Endodermal cell (in vitro differentiated cells): ENCODE data around the gene CCNA1. TPM values are rescaled to one million over a fixed set of nuclear protein-coding genes. Genes with fewer than 3 reads are reported as not detected.
A peak's percentile ranks its signal among the peaks of the same experiment; 100 is the strongest.

Source experiments
- DNase-seq: peaks from one replicate; pipeline ENCODE4 v3.0.0-alpha.2; 2017
- H3K27ac ChIP-seq: 2 replicates; pipeline ENCODE4 v1.5.1; 2013; ENCODE audit warnings: mild to moderate bottlenecking, low read depth, low read length, moderate library complexity
- H3K27me3 ChIP-seq: 2 replicates; pipeline ENCODE4 v1.6.1; 2013; ENCODE audit warnings: mild to moderate bottlenecking, low read length, moderate library complexity; ENCODE audit not compliant: insufficient read depth, control insufficient read depth, poor library complexity, severe bottlenecking
- H3K36me3 ChIP-seq: 2 replicates; pipeline ENCODE4 v1.7.0; 2013; ENCODE audit warnings: mild to moderate bottlenecking, low read length, moderate library complexity; ENCODE audit not compliant: control insufficient read depth, insufficient read depth
- H3K4me1 ChIP-seq: one replicate; pipeline ENCODE4 v1.7.0; 2013; ENCODE audit warnings: low read length; ENCODE audit not compliant: control insufficient read depth, insufficient read depth
- H3K4me3 ChIP-seq: 2 replicates; pipeline ENCODE4 v1.5.1; 2013; ENCODE audit warnings: mild to moderate bottlenecking, low read length, moderate library complexity
- H3K9ac ChIP-seq: 2 replicates; pipeline ENCODE4 v1.6.1; 2013; ENCODE audit warnings: mild to moderate bottlenecking, low read length, moderate library complexity; ENCODE audit not compliant: poor library complexity, severe bottlenecking; ENCODE audit errors: extremely low read depth
- H3K9me3 ChIP-seq: 2 replicates; pipeline ENCODE4 v1.6.1; 2013; ENCODE audit warnings: mild to moderate bottlenecking, low read length, moderate library complexity; ENCODE audit not compliant: control insufficient read depth
- H3K27ac Mint-ChIP-seq: 2 replicates; pipeline ENCODE4 v1.8.0; 2020; ENCODE audit warnings: mixed read lengths
- H3K27me3 Mint-ChIP-seq: 2 replicates; pipeline ENCODE4 v1.8.0; 2021; ENCODE audit warnings: mild to moderate bottlenecking, mixed read lengths; ENCODE audit not compliant: insufficient read depth
- H3K36me3 Mint-ChIP-seq: 2 replicates; pipeline ENCODE4 v1.8.0; 2020; ENCODE audit warnings: low read depth, mixed read lengths
- H3K4me1 Mint-ChIP-seq: 2 replicates; pipeline ENCODE4 v1.8.0; 2020; ENCODE audit warnings: mixed read lengths
- H3K4me3 Mint-ChIP-seq: 2 replicates; pipeline ENCODE4 v1.8.0; 2020; ENCODE audit warnings: mild to moderate bottlenecking, moderate library complexity, mixed read lengths
- H3K9me3 Mint-ChIP-seq: 2 replicates; pipeline ENCODE4 v1.8.0; 2020; ENCODE audit warnings: mild to moderate bottlenecking, mixed read lengths
- WGBS, 2 experiments: methylation state at CpG; one replicate each; pipeline versions ENCODE4 v1.1.5 to v1.1.7; 2013; ENCODE audit warnings: missing lambda C conversion rate in 2 of 2, mixed read lengths in 1 of 2; ENCODE audit not compliant: insufficient coverage in 1 of 2, insufficient read length in 1 of 2; 5-methylcytosine and 5-hydroxymethylcytosine counted together
- total RNA-seq, 2 donors: library from RNA; stranded (reverse); fragmentation: NEBNext Ultra II Directional in 1 of 2; extraction: Animal tissue kit (Norgen Biotek cat#: 25700) in 1 of 2; gene quantifications; 2 replicates in 1 of 2; 3 replicates in 1 of 2; pipeline ENCODE4 v1.2.1, GENCODE V29; 2021
- TF ChIP-seq, protein P1 (sequence below): fragments of 200-600 bp; sonication (generic); conservative IDR thresholded peaks from 2 replicates; pipeline ENCODE4 v1.5.0; 2021; ENCODE audit warnings: antibody characterized with exemption, mild to moderate bottlenecking

The CCNA1 gene
- total RNA-seq, 2 donors from 2014 or later = 0.31 TPM; not detected in 1

DNA sequence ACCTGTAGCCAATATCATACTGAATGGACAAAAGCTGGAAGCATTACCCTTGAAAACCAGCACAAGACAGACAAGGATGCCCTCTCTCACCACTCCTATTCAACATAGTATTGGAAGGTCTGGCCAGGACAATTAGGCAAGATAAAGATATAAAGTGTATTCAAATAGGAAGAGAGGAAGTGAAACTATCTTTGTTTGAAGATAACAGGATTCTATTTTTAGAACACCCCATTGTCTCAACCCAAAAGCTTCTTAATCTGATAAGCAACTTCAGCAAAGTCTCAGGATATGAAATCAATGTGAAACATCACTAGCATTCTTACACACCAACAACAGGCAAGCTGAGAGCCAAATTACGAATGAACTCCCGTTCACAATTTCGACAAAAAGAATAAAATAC lies 17.8 kb upstream of the CCNA1 start:
- Mint-ChIP-seq H3K4me1 (peaks cover 12% of the 10 kb centered on the region), H3K36me3 (peaks cover 13% of the 10 kb centered on the region), H3K9me3 (peaks cover 42% of the 10 kb centered on the region), H3K27ac (no peak overlapping the region), H3K4me3 (no peak overlapping the region), H3K27me3 (no peaks in the 10 kb centered on the region)
- TF ChIP-seq, protein P1, sequence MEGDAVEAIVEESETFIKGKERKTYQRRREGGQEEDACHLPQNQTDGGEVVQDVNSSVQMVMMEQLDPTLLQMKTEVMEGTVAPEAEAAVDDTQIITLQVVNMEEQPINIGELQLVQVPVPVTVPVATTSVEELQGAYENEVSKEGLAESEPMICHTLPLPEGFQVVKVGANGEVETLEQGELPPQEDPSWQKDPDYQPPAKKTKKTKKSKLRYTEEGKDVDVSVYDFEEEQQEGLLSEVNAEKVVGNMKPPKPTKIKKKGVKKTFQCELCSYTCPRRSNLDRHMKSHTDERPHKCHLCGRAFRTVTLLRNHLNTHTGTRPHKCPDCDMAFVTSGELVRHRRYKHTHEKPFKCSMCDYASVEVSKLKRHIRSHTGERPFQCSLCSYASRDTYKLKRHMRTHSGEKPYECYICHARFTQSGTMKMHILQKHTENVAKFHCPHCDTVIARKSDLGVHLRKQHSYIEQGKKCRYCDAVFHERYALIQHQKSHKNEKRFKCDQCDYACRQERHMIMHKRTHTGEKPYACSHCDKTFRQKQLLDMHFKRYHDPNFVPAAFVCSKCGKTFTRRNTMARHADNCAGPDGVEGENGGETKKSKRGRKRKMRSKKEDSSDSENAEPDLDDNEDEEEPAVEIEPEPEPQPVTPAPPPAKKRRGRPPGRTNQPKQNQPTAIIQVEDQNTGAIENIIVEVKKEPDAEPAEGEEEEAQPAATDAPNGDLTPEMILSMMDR = no peak
- no peak for DNase-seq
- peaks cover 49% of the 10 kb centered on the region for H3K9me3 ChIP-seq
- no peaks in the 10 kb centered on the region for H3K36me3 ChIP-seq
- no peaks in the 10 kb centered on the region for H3K27me3 ChIP-seq
- 92 to 100% methylated on average over 1 to 3 of the region's 3 CpGs for WGBS, 2 experiments
- H3K4me3 ChIP-seq = peak overlapping the region; percentile 33
- no peak overlapping the region for H3K27ac ChIP-seq
- peaks cover 8% of the 10 kb centered on the region for H3K4me1 ChIP-seq
- no peak overlapping the region for H3K9ac ChIP-seq

DNA sequence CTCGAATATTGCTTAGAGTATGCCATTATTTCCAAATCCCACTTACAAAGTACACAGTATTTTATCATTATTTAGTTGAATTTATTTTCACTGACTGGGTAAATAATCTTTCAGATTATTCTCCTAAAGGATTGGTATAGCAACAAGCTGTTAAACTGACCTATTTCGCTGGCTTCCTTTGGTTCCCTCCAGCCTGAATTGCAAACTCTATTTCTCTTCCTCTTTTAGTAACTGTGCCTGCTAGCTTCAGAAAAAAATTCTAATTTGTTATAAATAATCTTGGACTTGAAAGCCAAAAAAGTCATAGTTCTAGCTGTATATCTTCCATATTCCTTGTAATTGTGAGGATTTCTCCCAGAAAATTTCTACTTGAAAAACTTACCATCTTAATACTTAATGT lies 15.0 kb upstream of the CCNA1 start:
- peaks cover 10% of the 10 kb centered on the region for H3K36me3 Mint-ChIP-seq
- no peak overlapping the region for H3K27ac ChIP-seq
- peaks cover 38% of the 10 kb centered on the region for H3K9me3 Mint-ChIP-seq
- TF ChIP-seq, protein P1 = no peak
- no peak overlapping the region for H3K27ac Mint-ChIP-seq
- peak overlapping the region; percentile 32 for H3K4me3 ChIP-seq
- DNase-seq = no peak
- H3K36me3 ChIP-seq = no peaks in the 10 kb centered on the region
- no peaks in the 10 kb centered on the region for H3K27me3 ChIP-seq
- no peak overlapping the region for H3K9ac ChIP-seq
- no peak overlapping the region for H3K4me3 Mint-ChIP-seq
- peaks cover 37% of the 10 kb centered on the region for H3K9me3 ChIP-seq
- WGBS, 2 experiments = 71% methylated on average over 1 of the region's 2 CpGs; no CpG with 5 or more reads in 1 of the 2 experiments
- no peaks in the 10 kb centered on the region for H3K27me3 Mint-ChIP-seq
- H3K4me1 Mint-ChIP-seq = peaks cover 12% of the 10 kb centered on the region
- H3K4me1 ChIP-seq = peaks cover 8% of the 10 kb centered on the region

DNA sequence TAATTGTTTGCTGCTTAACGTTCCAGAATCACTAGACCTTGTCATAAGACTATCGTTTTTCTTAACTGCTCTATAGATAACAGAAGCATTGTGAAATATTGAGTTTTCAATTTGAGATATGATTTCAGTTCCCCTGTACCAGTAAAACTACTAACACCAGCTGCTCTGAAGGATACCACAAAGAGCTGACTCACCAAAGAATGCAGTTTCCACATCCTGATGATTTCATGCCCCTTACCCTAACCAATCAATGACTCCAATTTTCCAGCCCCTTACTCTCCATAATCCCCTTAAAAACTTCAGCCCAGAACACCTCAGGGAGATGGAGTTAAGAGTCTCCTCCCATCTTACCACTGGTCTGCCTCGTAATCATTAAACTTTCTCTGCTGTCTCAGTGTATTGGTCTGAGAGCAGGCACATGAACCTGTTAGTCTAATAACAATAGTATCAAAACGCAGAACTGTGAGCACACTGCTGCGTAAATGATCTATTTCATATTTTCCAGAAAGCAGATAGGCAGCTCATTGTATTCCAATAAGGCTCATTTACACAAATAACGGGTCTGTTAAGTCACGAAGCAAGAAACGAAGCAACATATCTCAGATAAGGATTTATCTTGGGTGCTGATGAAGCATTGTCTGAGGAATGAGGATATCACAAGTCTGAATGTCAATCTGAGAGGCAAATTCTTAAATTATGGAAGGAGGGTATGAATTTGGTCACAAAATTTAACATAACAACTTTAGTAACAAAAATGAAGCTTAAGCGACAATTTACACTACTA lies 14.1 kb upstream of the CCNA1 start:
- DNase-seq = peak; percentile 48
- peaks cover 8% of the 10 kb centered on the region for H3K4me1 ChIP-seq
- H3K4me1 Mint-ChIP-seq = peaks cover 12% of the 10 kb centered on the region
- peaks cover 28% of the 10 kb centered on the region for H3K9me3 ChIP-seq
- no peaks in the 10 kb centered on the region for H3K27me3 Mint-ChIP-seq
- peaks cover 6% of the 10 kb centered on the region for H3K36me3 Mint-ChIP-seq
- 40 to 70% methylated on average over 7 of the region's 9 CpGs for WGBS, 2 experiments
- no peak overlapping the region for H3K9ac ChIP-seq
- H3K27ac ChIP-seq = no peak overlapping the region
- H3K4me3 ChIP-seq = peak overlapping the region; percentile 32
- H3K36me3 ChIP-seq = no peaks in the 10 kb centered on the region
- no peak overlapping the region for H3K4me3 Mint-ChIP-seq
- H3K9me3 Mint-ChIP-seq = peaks cover 31% of the 10 kb centered on the region
- TF ChIP-seq, protein P1 = no peak
- H3K27ac Mint-ChIP-seq = peak overlapping the region; percentile 55
- H3K27me3 ChIP-seq = no peaks in the 10 kb centered on the region
